Esophagus squamous epithelium (tissue), 4 donors: ENCODE data around the gene PLD5.
"Not testable (repeated sequence)": the region's sequence is repeated elsewhere in the genome, so short reads cannot be mapped to it uniquely, and the experiment has no call there.

Source experiments
- CTCF ChIP-seq, 6 experiments: fragments of 450-650 bp in 4 of 6; fragments of 200-600 bp in 2 of 6; sonication (generic) in 2 of 6; IDR thresholded peaks; one replicate each; pipeline ENCODE4 v1.5.1; 2016 to 2019; ENCODE audit warnings: antibody characterized with exemption in 6 of 6, mild to moderate bottlenecking in 4 of 6, moderate library complexity in 4 of 6
- POLR2A ChIP-seq, 4 donors: fragments of 450-650 bp; IDR thresholded peaks; one replicate each; pipeline ENCODE4 v1.6.1; 2017; ENCODE audit warnings: antibody characterized with exemption in 4 of 4, mild to moderate bottlenecking in 4 of 4, moderate library complexity in 3 of 4

- not testable (repeated sequence) for TF ChIP-seq CTCF, POLR2A (IDR thresholded peaks at IDR 0.05)
Measured at GRCh38 chr1:242224878-242225766, 299.4 kb downstream of the PLD5 start.
